ENCODE data around the gene RGS7. TPM values are rescaled to one million over a fixed set of nuclear protein-coding genes. Genes with fewer than 3 reads are reported as not detected.

Gene RGS7
- total and polyA plus RNA-seq, 2 of the 8 experiments (the other 6 are each of a cell fraction or from before 2014, with no cell fraction given): 1.6 to 3.0 TPM

DNA sequence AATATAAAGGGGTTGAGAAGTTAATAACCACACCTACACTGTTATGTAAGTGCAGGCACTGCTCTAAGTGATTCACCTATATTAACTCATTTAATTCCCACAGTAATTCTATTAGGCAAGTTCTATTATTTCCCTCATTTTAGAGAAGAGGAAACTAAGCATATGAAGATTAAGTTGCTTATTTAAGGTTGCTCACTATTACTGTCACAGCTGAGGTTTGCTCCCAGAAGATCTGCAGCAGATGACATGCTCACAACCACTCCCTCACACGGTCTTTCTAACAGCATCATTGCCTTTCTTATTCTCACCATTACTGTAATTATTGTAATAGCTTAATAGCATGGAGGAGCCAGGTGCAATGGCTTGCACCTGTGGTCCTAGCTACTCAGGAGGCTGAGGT, 548.6 kb downstream of the RGS7 start (continued):
- TF ChIP-seq CHD7 (IDR thresholded peaks at IDR 0.05; ENCODE audit: insufficient replicate concordance, low read length) (no peak), E2F6 (IDR thresholded peaks at IDR 0.05) (no peak), NRF1 (IDR thresholded peaks at IDR 0.05; ENCODE audit: low read depth, low read length) (no peak), RNF2 (IDR thresholded peaks at IDR 0.05; ENCODE audit: borderline replicate concordance, low read depth, low read length, missing control alignments, poor library complexity, severe bottlenecking) (no peak)
